ENCODE results near the gene ZIK1. TPM values are rescaled to one million over a fixed set of nuclear protein-coding genes. Genes with fewer than 3 reads are reported as not detected.

The ZIK1 gene
- total RNA-seq, 1 donor from 2014 or later: 1.1 TPM

GRCh38 chr19:57613941-57614743 is 30.2 kb downstream of the ZIK1 start, which contains the start of gene ZNF134:
ZNF134 (plus strand) TSS chr19:57614242; CDS start chr19:57619469, 5,227 bp downstream.
- peak; percentile 96 for ATAC-seq

DNA sequence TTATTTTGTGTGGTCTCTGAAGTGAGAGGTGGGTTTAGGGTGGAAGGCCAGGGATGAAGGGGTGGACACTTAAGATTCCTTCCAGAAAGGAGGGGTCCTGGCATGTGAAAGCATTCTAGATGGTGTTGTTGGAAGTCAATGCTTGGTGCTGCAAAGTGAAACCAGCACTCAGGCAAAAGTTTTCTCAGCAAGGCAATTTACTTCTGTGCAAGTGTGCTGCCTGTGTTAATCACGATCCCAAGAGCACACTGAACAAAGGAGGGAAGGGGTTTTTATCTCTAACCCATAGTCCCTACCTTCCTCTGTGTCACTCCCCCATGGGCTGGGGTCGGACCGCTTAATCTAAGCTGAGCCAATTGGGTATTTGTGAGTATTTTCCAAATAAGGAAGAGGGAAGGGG is 31.4 kb downstream of the ZIK1 start:
- no peak for ATAC-seq

DNA sequence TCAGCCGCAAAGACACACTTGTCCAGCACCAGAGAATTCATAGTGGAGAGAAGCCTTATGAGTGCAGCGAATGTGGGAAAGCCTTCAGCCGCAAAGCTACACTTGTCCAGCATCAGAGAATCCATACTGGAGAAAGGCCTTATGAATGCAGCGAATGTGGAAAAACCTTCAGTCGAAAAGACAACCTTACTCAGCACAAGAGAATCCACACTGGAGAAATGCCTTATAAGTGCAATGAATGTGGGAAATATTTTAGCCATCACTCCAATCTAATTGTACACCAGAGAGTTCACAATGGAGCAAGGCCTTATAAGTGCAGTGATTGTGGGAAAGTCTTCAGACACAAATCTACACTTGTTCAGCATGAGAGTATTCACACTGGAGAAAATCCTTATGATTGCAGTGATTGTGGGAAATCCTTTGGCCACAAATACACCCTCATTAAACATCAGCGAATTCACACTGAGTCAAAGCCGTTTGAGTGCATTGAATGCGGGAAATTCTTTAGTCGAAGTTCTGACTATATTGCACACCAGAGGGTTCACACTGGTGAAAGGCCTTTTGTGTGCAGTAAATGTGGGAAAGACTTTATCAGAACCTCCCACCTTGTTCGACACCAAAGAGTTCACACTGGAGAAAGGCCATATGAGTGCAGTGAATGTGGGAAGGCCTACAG is 36.9 kb downstream of the ZIK1 start:
- ATAC-seq: no peak

- no peak for ATAC-seq
Observed at GRCh38 chr19:57623091-57623490, 39.1 kb downstream of the ZIK1 start.

GRCh38 chr19:57632987-57633831 is 49.3 kb downstream of the ZIK1 start, which contains the start of gene ZNF211:
ZNF211 (plus strand) TSS chr19:57633168; CDS start chr19:57633347, 179 bp downstream.
- peak; percentile 100 for ATAC-seq

DNA sequence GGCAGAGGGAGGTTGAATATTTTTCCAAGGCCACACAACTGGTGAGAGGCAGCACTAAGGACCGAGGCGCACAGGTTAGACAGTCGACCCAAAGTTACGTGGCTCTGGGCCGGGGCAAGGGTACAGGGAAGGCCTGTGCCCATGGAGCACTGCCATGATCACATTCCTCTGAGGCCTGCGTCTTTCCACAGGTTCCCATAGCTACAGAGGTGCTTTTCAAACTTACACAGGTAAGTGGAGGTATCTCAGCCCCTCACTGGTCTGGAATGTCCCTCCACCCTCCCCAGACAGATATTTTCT is 49.8 kb downstream of the ZIK1 start:
- ATAC-seq: peak; percentile 14

GRCh38 chr19:57637379-57637778 is 53.4 kb downstream of the ZIK1 start:
- ATAC-seq: no peak

DNA sequence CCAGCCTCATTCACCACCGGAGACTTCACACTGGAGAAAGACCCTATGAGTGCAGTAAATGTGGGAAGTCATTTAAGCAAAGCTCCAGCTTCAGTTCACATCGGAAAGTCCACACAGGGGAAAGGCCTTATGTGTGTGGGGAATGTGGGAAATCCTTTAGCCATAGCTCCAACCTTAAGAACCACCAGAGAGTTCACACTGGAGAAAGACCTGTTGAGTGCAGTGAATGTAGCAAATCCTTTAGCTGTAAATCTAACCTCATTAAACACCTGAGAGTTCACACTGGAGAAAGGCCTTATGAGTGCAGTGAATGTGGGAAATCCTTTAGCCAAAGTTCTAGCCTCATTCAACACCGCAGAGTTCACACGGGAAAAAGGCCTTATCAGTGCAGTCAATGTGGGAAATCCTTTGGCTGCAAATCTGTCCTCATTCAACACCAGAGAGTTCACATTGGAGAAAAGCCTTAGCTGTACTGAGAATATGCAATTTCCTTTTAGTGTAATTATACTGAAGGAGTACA is 57.8 kb downstream of the ZIK1 start:
- ATAC-seq: no peak

DNA sequence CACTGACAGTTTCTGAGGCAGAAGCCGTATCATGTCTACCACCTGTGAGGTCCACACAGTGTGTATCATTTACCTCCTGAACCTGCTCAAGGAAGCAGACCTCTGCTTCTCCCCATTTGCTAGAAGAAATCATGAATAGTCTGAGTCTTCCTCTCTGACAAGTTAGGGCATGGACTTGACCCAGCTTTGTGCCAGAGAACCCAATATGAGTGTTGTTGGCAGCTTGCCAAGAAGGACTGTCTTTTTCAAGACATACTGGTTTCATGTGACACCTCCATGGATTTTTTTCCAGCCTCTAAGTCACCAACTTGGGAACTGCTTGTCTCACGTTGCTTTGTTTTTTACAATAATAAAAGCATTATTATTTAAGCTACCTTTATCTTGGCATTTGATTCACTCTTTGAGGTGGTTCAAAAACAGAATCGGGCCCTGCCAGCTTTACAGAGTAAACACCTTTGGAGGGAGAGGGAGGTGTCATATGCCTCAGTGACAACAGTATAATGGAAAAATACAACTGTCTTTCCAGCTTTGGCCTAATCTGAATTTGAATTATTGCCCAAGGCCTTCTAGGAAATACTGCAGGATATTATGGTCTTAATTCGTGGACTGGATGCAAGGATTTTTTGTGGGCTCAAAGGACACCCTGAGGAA is 58.6 kb downstream of the ZIK1 start:
- peak; percentile 85 for ATAC-seq

Other genes with a start within 250 kb of the ZIK1 start
- 5.3 TPM for gene ZNF304, start 232.9 kb upstream of the ZIK1 start, total RNA-seq
- gene TRAPPC2B, start 220.6 kb upstream of the ZIK1 start, total RNA-seq: 8.4 TPM
- 1.4 TPM for gene ZNF547, start 220.6 kb upstream of the ZIK1 start, total RNA-seq
- 6.9 TPM for gene ZNF548, start 194.3 kb upstream of the ZIK1 start, total RNA-seq
- 6.5 TPM for gene ZNF17, start 173.0 kb upstream of the ZIK1 start, total RNA-seq
- gene ZNF749, start 148.8 kb upstream of the ZIK1 start, total RNA-seq: 6.4 TPM
- gene VN1R1, start 127.0 kb upstream of the ZIK1 start, total RNA-seq: 0.28 TPM
- gene ZNF772, start 106.6 kb upstream of the ZIK1 start, total RNA-seq: 4.5 TPM
- gene ZNF419, start 96.4 kb upstream of the ZIK1 start, total RNA-seq: 5.7 TPM
- 3.8 TPM for gene ZNF773, start 84.2 kb upstream of the ZIK1 start, total RNA-seq
- 1.6 TPM for gene ZNF549, start 56.8 kb upstream of the ZIK1 start, total RNA-seq
- 2.7 TPM for gene ZNF550, start 24.3 kb upstream of the ZIK1 start, total RNA-seq
- 6.4 TPM for gene ZNF416, start 5.2 kb upstream of the ZIK1 start, total RNA-seq
- gene ZNF530, start 15.7 kb downstream of the ZIK1 start, total RNA-seq: 2.1 TPM
- 9.6 TPM for gene ZNF134, start 30.1 kb downstream of the ZIK1 start, total RNA-seq
- 4.0 TPM for gene ZNF211, start 49.0 kb downstream of the ZIK1 start, total RNA-seq
- gene ZSCAN4, start 84.8 kb downstream of the ZIK1 start, total RNA-seq: not detected
- gene ZNF551, start 97.8 kb downstream of the ZIK1 start, total RNA-seq: 4.9 TPM
- gene ZNF154, start 125.1 kb downstream of the ZIK1 start, total RNA-seq: 0.60 TPM
- gene ZNF671, start 143.5 kb downstream of the ZIK1 start, total RNA-seq: 2.0 TPM
- 6.8 TPM for gene ZNF776, start 162.7 kb downstream of the ZIK1 start, total RNA-seq
- 9.4 TPM for gene ZNF586, start 185.5 kb downstream of the ZIK1 start, total RNA-seq
- 7.9 TPM for gene ZNF552, start 230.8 kb downstream of the ZIK1 start, total RNA-seq
- gene ZNF587B, start 246.2 kb downstream of the ZIK1 start, total RNA-seq: 9.3 TPM

Data from esophagus mucosa (tissue), 1 donor.